GM20000 (cell line): Measurements from ENCODE around the gene HINT2.

Source experiments
- DNase-seq: peaks from one replicate; pipeline ENCODE4 v3.0.0; 2012; ENCODE audit warnings: low spot score
- TF ChIP-seq, protein P1 (sequence below): IDR thresholded peaks from 2 replicates; pipeline ENCODE4 v1.5.1; 2012; ENCODE audit warnings: mild to moderate bottlenecking, control low read depth; ENCODE audit errors: extremely low read depth, missing control alignments

The HINT2 gene

DNA sequence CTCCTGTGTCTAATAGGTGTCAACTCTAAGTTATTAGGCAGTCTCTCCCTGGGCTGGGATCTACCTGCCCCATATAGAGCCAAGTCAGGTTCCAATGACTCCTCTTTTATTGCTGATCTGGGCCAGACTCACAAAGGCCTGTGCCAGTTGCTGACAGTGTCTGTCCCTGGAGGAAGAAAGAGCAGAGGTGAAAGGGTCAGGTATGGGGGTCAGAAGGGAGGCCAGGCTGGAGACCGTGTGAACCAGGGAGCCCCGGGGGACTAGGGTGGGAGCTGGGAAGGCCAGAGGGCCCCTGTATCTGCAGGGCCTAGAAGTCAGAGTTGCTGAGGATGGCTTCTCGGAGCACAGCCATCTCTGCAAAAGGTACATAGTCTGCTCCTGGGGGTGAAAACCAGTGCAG, 3.5 kb upstream of the HINT2 start:
- TF ChIP-seq, protein P1, sequence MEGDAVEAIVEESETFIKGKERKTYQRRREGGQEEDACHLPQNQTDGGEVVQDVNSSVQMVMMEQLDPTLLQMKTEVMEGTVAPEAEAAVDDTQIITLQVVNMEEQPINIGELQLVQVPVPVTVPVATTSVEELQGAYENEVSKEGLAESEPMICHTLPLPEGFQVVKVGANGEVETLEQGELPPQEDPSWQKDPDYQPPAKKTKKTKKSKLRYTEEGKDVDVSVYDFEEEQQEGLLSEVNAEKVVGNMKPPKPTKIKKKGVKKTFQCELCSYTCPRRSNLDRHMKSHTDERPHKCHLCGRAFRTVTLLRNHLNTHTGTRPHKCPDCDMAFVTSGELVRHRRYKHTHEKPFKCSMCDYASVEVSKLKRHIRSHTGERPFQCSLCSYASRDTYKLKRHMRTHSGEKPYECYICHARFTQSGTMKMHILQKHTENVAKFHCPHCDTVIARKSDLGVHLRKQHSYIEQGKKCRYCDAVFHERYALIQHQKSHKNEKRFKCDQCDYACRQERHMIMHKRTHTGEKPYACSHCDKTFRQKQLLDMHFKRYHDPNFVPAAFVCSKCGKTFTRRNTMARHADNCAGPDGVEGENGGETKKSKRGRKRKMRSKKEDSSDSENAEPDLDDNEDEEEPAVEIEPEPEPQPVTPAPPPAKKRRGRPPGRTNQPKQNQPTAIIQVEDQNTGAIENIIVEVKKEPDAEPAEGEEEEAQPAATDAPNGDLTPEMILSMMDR, result no peak
- no peak for DNase-seq

DNA sequence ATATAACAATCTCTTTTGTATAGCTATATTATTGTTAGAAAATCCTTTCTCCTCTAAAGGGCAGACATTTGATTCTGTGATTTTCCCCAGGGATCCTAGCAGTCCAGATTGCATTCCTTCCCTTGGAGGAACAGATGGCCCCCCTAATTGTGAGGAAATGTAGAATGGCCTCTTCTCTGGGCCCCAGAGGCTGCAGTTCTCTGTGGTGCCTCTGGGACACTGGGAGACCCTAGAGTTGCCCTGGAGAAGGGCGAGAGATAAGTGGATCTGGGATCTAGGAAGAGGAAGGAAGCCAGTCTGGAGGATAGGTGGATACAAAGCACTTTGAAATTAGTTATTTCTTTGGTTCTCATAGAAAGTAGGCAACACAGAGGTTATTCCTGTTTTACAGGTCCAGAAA, 1.9 kb upstream of the HINT2 start:
- DNase-seq, result no peak
- TF ChIP-seq, protein P1, result no peak

DNA sequence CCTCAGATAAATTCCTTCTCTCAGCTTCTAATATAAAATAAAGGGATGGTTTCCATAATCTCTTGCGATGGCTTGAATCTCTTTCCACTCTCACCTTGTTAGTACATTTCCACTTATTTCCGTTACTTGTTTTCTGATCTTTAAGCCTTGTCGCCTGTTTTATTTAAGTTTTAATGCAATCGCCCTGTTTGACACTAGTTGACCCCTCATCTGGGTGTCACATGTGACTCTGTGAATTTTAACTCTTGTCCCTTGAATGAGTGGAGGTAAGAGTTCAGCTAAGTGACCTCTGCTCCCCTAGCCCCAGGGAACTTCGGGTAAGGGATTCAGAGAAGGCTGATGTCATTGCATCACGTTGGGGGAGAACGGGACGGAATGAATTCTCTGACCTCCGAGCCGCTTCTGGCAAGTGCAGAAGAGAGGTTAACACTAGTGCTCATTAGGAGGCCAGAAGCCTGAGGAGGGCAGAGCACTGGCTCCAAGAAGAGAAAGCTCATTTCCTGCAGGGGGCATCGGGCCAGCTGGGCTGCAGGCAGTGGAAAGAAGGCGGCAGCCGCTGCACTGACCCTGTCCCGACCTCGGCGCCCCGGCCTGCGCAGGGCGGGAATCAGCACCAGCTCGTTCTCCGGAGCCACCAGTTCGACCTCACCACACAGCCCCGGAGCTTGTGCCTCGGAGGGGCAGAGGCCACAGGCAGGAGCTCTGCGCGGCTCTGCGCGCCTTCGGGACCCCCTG, 569 bp downstream of the HINT2 start:
- DNase-seq, result peak; percentile 53
- TF ChIP-seq, protein P1, result peak; percentile 11

DNA sequence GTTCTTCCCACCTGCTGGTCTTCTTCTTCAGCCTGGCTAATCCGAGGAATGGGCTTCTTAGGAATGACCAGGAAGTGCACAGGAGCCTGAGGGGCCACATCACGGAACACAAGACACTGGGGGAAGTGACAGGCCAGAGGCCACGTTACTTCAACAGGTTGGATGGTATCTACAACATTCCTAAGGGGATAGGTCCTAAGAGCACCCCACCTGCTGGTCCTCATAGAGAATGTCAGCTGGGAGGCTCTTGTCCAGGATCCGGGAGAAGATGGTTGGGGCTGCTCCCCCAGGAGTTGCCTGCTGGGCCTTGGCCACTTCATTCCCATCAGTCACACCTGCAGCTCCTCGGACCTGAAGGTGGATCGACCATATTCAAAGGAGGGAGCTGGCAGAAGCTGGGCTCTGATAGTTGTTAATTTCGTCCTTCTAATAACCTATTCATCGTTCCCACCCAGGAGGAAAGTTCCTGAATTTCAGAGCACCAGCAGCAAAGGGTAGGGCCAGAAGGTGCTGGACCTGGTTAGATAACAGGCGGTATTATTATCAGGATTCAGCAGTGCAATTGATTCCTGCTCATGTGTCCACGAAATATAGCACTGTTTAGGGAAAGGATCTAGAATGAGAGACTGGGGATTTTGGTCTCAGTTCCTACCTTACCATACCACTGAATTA, 1.3 kb downstream of the HINT2 start:
- TF ChIP-seq, protein P1, result no peak
- no peak for DNase-seq

DNA sequence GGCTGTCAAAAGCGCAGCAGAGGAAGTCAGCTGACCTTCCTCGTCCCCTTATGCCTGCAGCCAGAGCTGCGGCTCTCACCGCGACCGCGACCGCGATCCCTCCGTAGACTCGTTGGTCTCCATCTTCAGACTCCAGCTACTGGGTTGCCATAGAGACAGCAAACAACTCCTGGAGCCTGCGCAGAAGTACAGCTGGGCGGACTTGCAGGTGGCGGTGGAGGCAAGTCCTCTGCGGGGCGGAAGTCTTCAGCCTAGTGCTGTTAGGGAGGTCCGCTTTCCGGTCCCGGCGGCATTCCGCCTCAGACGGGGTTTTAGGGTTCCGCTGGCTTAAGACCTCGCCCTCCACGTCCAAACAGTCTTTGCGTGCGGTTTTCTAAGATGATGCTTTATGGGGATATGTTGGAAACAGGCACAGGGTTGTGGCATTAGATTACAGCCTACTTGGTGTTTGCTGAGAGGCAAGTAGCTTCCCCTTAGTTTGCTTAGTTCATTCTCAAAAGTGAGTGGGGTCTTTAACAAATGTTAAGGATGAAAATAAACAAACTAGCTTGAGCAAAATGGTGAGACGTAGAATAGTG, 2.7 kb downstream of the HINT2 start, which contains the start of gene SPAG8:
Gene SPAG8 (minus strand): TSS at position 238 of the 578 bp plus-strand sequence. CDS start 115 bp downstream, at position 123.
- DNase-seq, result peak; percentile 93
- TF ChIP-seq, protein P1, result no peak

DNA sequence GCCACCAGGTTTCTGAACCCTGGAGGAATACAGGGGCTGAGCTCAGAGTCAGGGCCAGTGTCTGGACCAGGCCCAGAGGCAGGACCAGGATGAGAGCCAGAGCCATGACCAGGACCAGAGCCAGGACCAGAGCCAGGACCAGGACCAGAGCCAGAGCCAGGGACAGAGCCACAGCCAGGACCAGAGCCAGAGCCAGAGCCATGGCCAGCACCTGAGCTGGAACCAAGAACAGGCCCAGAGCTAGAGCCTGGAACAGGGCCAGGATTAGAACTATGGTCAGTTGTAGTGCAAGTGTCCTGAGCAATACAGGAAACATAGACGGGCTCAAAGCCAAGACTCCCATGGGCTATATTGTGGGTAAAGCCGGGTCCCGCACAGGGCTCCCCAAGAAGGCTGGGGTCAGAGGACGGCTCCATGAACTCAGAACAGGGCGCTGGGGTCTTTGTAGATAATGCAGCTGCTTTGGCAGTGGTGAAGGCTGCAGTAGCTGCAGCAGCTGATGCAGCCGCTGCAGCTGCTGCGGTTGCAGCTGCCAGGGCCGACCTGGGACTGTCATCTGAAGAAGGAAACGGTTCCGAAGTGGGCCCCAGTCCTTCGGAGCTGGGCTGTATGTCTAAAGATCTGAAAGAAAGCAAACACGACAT, 3.3 kb downstream of the HINT2 start:
- TF ChIP-seq, protein P1, result no peak
- DNase-seq, result no peak
